ENCODE measurements around the gene RPL31.

RPL31 gene

DNA sequence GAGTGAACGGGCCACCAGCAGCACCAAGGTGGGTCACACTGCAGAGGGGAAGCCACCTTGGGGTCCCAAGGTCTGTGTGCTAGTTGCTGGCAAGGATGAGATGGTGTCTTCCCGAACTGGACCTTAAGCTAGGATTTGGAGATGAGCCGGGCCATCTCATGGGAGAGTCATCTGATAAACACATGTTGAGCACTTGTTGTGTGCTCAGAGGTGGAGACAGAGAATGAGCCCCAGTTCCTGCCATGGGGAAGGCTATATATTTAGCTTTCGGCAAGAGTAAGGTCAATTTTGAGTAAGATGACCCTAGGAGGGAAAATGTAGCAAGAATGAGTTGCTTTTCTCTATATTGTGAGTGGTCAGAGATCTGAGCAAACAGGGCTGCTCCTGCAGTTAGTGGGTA, 41.4 kb upstream of the RPL31 start:
- no peak overlapping the region for H3K4me3 ChIP-seq (IDR thresholded peaks at IDR 0.05; ENCODE audit: insufficient read depth, low read depth, low read length)

DNA sequence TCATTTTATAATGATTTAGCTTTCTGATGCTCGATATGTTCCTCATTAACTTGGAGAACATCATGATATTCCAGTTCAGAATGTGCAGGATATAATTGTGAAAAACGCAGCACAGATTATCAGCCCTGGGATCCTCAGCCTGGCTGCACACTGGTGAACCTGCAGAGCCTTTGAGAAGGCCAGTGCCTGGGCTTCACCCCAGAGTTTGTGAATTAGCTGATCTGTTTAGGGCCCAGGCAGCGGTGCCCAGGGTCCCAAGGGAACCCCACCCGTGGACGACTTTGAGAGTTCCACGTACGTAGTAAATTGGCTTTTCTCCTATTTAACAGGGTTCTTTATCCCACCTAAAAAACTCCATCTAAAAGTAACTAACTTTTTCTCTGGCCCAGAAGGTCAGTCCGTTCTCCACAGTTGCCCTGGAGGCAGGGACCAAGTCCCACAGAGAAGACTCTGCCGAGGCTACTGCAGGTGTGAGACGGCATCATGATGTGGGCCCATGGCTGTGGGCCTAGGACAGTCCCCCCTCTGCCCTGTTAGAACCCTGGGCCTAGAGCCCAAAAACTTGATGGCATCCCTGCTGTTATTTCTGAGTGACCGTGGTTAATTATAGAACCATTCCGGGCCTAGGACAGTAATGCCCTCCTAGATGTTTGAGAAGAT, 39.6 kb upstream of the RPL31 start:
- Histone ChIP-seq H3K4me2 (no peak overlapping the region), H3K27me3 (ENCODE audit: insufficient read depth, low read depth) (no peaks in the 10 kb centered on the region), H2AFZ (ENCODE audit: low read depth) (no peak overlapping the region), H3K9ac (no peak overlapping the region), H3K36me3 (ENCODE audit: insufficient read depth) (no peaks in the 10 kb centered on the region), H4K20me1 (ENCODE audit: insufficient read depth) (no peaks in the 10 kb centered on the region), H3K79me2 (ENCODE audit: insufficient read depth, low read depth) (no peaks in the 10 kb centered on the region), H3K4me1 (ENCODE audit: low read depth, poor library complexity, severe bottlenecking) (no peaks in the 10 kb centered on the region), H3K4me3 (IDR thresholded peaks at IDR 0.05; ENCODE audit: insufficient read depth, low read depth, low read length) (no peak overlapping the region), H3K27ac (no peak overlapping the region)
- TF ChIP-seq, protein P1, sequence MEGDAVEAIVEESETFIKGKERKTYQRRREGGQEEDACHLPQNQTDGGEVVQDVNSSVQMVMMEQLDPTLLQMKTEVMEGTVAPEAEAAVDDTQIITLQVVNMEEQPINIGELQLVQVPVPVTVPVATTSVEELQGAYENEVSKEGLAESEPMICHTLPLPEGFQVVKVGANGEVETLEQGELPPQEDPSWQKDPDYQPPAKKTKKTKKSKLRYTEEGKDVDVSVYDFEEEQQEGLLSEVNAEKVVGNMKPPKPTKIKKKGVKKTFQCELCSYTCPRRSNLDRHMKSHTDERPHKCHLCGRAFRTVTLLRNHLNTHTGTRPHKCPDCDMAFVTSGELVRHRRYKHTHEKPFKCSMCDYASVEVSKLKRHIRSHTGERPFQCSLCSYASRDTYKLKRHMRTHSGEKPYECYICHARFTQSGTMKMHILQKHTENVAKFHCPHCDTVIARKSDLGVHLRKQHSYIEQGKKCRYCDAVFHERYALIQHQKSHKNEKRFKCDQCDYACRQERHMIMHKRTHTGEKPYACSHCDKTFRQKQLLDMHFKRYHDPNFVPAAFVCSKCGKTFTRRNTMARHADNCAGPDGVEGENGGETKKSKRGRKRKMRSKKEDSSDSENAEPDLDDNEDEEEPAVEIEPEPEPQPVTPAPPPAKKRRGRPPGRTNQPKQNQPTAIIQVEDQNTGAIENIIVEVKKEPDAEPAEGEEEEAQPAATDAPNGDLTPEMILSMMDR (conservative IDR thresholded peaks at IDR 0.05; ENCODE audit: low read depth, low read length) = no peak

More for the DNA sequence above, 41.4 kb upstream of the RPL31 start:
- Histone ChIP-seq H3K4me1 (ENCODE audit: low read depth, poor library complexity, severe bottlenecking) (no peaks in the 10 kb centered on the region), H3K27me3 (ENCODE audit: insufficient read depth, low read depth) (no peaks in the 10 kb centered on the region), H3K4me2 (no peak overlapping the region), H3K27ac (no peak overlapping the region), H3K79me2 (ENCODE audit: insufficient read depth, low read depth) (no peaks in the 10 kb centered on the region), H2AFZ (ENCODE audit: low read depth) (no peak overlapping the region), H4K20me1 (ENCODE audit: insufficient read depth) (no peaks in the 10 kb centered on the region), H3K36me3 (ENCODE audit: insufficient read depth) (no peaks in the 10 kb centered on the region), H3K9ac (no peak overlapping the region)
- TF ChIP-seq, protein P1 (conservative IDR thresholded peaks at IDR 0.05; ENCODE audit: low read depth, low read length) = no peak

DNA sequence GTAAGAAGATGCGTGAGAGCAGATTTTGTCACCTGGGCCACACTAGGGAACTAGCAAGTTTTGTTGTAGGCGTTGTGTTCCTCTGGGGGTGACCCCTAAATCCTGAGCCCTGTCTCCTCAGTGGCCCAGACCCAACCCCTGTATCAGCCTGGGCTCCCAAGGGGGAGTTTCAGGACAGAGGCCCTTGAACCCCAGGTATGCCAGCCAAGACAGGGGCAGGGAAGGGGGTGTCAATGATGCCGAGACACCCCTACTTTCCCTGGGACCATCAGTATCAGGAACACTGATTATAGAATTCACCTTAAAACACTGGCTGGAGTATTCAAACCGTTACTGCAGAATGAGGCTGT, 39.1 kb upstream of the RPL31 start:
- TF ChIP-seq, protein P1 (conservative IDR thresholded peaks at IDR 0.05; ENCODE audit: low read depth, low read length) = no peak
- Histone ChIP-seq H3K36me3 (ENCODE audit: insufficient read depth) (no peaks in the 10 kb centered on the region), H2AFZ (ENCODE audit: low read depth) (no peak overlapping the region), H3K27me3 (ENCODE audit: insufficient read depth, low read depth) (no peaks in the 10 kb centered on the region), H4K20me1 (ENCODE audit: insufficient read depth) (no peaks in the 10 kb centered on the region), H3K27ac (no peak overlapping the region), H3K4me3 (IDR thresholded peaks at IDR 0.05; ENCODE audit: insufficient read depth, low read depth, low read length) (no peak overlapping the region), H3K9ac (no peak overlapping the region), H3K4me2 (no peak overlapping the region), H3K4me1 (ENCODE audit: low read depth, poor library complexity, severe bottlenecking) (no peaks in the 10 kb centered on the region), H3K79me2 (ENCODE audit: insufficient read depth, low read depth) (no peaks in the 10 kb centered on the region)

DNA sequence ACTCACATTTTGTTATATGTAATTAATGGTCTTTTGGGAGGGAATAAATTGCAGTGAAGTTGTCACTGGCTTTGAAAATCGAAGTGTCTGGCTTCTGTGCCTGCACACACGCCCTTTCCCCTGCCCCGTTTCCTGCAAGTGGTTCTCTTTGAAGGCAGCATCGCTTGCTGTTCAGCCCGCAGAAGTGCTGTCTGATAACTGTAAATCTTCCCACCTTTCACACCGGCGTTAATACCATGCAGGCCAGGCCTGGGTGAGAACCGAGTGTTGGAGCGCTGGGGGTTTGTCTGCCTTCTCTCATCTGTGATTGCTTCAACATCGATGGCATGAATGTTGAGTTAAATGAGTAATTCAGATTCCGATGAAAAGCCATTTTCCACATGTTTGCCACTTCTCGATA, 37.9 kb upstream of the RPL31 start:
- Histone ChIP-seq H3K4me2 (no peak overlapping the region), H3K4me3 (IDR thresholded peaks at IDR 0.05; ENCODE audit: insufficient read depth, low read depth, low read length) (no peak overlapping the region), H3K27me3 (ENCODE audit: insufficient read depth, low read depth) (no peaks in the 10 kb centered on the region), H3K79me2 (ENCODE audit: insufficient read depth, low read depth) (no peaks in the 10 kb centered on the region), H4K20me1 (ENCODE audit: insufficient read depth) (no peaks in the 10 kb centered on the region), H3K36me3 (ENCODE audit: insufficient read depth) (no peaks in the 10 kb centered on the region), H2AFZ (ENCODE audit: low read depth) (no peak overlapping the region), H3K9ac (no peak overlapping the region), H3K27ac (no peak overlapping the region), H3K4me1 (ENCODE audit: low read depth, poor library complexity, severe bottlenecking) (no peaks in the 10 kb centered on the region)
- TF ChIP-seq, protein P1 (conservative IDR thresholded peaks at IDR 0.05; ENCODE audit: low read depth, low read length) = no peak

Data from KMS-11 (cell line).